Measurements from ENCODE around the gene GNPTAB.

Gene GNPTAB

DNA sequence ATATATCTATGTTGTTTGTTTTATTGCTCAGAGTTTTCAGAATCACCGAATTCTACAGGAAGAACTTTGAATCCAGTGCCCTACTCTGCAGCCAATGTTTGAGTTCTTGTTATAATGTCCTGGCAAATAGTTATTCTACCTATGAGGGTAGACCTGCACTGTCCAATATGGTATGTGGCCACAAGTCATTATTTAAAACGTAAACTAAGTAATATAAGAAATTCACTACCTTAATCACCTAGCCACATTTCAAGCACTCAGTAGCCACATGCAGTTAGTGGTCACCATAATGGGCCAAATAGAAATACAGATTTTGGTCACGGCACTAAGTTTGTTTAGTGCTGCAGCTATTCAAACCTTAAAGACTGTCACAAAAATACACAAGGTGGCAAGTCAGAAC lies 26.4 kb downstream of the GNPTAB start:
- DNase-seq (ENCODE audit: low read depth in 2 of 2), result no peak

DNA sequence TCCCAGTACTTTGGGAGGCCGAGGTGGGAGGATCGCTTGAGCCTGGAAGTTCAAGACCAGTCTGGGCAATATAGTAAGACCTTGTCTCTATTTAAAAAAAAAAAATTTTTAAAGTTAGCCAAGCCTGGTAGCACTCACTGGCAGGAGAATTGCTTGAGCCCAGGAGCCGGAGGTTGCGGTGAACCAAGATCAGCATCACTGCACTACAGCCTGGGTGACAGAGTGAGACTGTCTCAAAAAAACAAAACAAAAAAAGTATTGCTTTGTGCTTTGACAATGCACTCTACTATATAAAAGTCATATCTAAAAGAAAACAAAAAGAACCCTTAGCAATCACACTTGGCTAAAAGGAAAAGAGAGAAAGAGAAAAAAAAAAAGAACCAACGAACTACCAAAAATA lies 26.8 kb downstream of the GNPTAB start:
- no peak for DNase-seq (ENCODE audit: low read depth in 2 of 2)

DNA sequence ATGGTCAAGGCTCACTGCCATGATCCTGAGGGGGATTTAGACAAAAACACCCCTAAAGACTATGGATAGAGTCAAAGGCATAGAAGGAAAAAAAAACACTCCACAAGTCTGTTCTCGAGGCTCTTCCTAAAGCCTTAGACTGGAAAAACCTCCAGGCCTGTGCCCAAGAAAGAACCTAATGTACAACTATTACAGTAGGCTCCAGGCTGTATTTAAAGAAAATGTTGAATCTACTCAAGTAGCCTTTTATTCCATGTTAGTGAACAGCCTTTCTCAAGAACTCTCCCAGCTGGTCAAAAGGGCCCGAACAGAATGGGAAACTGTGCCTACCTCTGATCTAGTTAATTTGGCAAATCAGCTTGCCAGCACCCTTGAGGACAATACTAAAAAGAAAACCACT lies 28.3 kb downstream of the GNPTAB start:
- no peak for DNase-seq (ENCODE audit: low read depth in 2 of 2)

DNA sequence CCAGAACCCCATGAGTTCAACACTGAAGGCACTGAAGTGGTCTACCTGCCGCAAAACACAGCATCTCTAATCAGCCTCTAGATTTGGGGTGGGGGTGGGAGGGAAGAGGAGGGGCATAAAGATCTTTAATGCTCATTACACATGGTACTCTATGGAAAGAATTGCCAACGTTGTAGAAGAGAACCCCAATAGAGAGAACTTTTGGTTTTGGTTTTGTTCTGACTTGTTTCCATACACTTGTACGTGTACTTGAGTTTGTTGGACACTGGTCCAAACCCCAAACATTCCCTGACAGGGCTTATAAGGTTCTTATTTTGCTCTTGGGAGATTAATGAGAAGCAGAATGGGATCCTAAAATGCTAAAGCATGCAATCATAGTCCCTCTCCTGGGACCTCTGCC lies 31.0 kb downstream of the GNPTAB start:
- no peak for DNase-seq (ENCODE audit: low read depth in 2 of 2)

DNA sequence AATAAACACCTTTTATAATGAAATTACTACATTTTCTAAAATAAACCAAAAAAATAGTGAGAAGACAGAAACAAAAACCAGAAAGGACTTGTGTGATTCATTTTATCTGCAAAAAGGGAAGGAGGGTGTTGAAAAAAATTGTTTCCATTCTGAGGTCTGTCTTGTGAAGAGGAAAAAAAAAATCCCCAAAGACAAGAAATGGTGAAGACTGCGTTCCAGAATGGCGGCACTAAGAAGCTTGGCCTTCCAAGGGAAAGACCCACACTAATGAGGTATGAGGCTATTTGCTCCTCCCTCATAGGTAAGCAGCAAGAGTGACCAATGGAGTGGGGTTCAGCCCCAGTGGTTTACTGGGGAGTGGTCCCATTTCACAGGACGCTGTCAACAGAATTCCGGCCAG lies 35.0 kb downstream of the GNPTAB start:
- DNase-seq (ENCODE audit: low read depth in 2 of 2), result no peak

DNA sequence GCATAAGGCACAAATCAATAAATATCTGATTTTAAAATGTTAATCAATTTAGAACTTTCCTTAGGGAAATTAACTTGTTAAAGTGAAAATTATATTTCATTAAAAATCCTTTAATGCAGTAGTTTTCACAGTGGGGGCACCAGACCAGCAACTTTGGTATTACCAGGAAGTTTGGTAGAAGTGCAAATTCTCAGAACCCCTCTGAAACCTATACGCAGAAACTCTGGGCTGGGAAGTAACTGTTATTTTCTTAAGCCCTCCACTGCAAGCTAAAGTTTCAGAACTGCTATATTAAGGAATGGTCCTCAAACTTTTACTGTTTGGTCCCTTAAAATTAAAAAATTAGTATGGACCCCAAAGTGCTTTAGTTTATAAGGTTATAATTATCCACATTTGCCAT lies 35.7 kb downstream of the GNPTAB start:
- no peak for DNase-seq (ENCODE audit: low read depth in 2 of 2)

DNA sequence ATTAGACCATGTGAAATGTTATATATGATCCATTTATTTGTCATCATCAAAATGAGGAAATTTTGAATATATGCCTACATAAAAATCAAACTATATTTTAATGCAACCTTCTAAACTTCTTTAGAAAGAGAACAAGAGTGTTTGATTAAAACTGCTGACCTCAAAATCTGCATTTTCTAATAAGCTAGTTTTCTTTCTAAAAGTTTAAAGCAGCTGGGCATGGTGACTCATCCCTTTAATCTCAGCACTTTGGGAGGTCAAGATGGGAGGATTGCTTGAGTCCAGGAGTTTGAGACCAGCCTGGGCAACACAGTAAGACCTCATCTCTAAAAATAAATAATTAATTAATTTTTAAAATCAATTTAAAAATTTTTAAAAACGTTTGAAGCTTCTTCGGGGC lies 36.2 kb downstream of the GNPTAB start:
- no peak for DNase-seq (ENCODE audit: low read depth in 2 of 2)

DNA sequence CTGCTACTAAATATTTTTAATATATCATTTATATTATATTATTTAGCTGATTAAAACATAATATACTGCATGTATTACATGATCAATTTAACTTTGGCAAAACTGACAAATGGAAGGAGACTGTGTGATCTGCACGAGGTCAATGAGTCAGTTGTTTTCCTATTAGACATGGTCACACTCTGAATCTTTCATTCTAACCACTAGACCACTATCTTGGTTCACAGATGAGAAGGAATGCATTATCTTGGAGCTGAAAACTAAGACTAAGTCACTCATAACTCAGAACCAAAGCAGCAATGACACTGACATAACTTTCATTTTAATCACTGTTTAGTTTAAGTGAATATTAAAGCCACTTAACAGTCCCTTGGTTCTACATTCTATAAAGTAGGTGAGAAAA lies 37.4 kb downstream of the GNPTAB start:
- no peak for DNase-seq (ENCODE audit: low read depth in 2 of 2)

DNA sequence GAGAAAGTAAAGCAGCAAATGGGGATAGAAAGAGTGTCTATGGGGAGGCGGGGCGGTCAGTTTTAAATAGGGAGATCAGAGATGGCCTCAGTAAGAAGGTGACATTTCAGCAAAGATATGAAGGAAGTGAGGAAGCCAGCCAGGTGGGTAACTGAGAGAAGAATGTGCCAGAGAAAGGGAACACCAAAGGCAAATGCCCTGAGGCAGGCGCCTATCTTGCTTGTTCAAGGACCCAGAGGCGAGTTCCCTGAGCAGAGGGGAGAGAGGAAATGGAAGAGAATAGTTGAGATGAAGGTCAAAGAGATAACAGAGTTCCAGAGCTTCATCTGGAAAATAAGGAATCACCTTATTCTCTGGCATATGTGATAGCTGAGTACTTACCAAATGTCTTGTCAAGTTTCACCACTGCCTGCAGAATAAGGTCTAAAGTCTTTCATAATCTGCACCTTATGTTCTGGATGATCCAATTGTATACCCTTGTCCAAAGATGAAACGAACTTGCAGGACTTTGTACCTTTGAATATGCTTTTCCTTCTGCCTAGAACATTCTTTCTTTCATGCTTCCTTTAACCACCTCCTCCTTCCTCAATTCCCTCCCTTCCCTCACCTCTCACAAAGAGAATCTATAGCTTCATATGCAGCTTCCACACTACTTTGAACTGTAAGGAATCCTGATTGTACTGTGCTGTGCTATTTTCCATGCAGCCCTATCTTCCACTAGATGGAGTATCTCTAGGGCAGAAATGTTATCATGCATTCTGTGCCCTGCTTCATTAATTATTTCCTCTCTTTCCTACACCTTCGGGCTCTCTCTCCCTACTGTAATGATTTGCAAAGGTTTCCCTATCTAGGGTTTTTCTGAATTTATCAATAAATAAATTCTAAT lies 38.5 kb downstream of the GNPTAB start:
- no peak for DNase-seq (ENCODE audit: low read depth in 2 of 2)

DNA sequence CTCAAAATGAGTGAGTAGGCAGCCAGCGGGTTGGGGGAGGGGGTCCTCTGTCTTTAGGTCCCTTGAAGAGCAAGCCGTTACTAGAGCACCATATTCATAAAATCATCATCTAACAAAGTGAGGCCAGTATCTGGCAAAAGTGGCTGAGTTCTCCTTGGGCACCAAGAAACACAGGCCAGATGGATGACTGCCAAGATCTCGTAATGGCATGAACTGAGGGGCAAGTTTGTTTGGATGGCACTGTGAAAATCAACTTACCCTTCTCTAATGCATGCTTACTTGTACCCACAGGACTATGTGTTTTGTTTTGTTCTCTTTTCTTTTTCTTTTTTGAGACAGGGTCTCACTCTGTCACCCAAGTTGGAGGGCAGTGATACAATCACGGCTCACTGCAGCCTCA lies 41.6 kb downstream of the GNPTAB start:
- DNase-seq (ENCODE audit: low read depth in 2 of 2), result no peak

DNA sequence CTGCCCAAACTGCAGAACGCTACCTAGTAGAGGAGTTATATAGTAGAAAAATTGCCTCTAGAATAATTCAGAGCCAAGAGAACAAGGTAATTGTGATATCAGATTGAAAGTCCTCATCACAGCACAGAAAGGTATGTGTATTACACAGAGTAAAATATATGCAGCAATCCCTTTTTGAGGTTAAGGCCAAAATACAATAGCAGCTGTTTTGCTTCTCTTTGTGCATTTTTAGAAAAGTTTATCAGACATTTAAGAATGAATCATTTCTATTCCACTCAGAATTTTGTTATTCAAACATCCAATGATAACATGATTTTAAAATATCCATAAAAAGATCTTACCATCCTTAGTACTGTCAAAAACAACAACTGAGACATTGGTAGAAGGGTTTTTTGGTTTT lies 45.1 kb downstream of the GNPTAB start:
- no peak for DNase-seq (ENCODE audit: low read depth in 2 of 2)

DNA sequence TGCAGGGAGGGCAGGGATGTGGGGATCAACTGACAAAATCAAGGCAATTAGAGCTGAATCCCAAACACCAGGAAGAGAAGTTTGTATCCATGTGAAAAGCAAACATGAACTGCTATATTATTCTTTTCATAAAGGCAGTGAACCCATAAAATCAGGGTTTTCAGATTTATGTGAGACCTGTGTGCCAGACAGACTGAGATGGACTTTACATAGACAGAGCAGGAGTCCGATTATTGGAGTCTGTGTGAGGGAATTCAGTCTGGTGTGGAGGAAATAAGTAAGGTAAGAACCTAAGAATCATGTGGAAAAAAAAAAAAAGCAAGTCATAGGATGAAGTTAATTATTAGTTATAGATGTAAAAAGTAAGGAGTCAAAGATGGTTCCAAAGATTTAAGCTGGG lies 46.4 kb downstream of the GNPTAB start:
- DNase-seq (ENCODE audit: low read depth in 2 of 2), result no peak

DNA sequence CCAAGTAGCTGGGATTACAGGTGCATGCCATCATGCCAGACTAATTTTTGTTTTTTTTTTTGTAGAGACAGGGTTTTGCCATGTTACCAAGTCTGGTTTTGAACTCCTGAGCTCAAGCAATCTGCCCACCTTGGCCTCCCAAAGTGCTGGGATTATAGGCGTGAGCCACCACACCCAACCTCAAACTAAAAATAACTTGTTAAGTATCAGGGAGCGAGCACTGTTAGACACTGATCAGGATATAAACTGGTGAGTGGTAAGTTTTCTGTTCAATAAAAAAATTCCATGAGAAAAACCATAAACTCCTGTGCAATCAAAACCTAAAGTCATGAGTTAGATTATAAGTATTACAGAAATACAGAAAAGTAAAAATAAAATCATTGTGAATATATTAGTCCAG lies 46.9 kb downstream of the GNPTAB start:
- no peak for DNase-seq (ENCODE audit: low read depth in 2 of 2)

DNA sequence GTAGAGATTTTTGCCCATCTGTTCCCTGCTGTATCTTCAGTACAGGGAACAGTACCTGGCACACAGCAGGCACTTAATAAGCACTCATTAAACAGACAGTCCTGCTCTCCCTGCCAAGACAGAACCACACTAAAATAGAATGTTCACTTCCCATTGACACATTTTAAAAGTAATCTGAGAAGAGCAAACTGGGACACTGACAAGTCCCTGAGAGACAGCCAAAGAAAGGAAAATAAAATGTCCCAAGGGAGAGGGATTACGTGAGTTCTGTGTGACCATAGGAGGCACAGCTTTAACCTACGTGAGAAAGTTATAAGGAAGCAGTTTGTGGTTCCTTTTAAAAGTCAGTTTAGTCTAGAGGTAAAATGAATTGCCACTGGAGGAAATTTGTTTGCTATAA lies 47.6 kb downstream of the GNPTAB start:
- no peak for DNase-seq (ENCODE audit: low read depth in 2 of 2)

DNA sequence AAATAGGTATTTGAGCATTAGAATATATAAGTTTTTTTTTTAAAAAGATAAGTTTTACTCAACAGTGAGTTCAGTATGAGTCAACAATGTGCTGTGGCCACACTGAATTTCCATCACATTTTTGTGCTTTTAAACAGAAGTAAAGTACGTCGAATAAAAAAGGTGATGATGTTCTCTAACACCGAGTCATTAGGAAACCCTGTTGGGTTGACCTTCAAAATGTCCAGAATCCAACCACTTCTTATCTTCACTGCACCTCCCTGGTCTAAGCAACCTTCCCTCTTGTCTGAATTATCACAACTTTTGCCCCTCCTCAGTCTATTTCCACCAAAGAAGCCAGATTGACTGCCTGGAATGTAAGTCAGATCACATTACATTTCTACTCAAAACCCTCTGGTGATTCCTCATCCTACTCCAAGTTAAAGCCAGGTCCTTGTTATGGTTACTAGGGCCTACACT lies 48.5 kb downstream of the GNPTAB start:
- DNase-seq (ENCODE audit: low read depth in 2 of 2), result no peak

DNA sequence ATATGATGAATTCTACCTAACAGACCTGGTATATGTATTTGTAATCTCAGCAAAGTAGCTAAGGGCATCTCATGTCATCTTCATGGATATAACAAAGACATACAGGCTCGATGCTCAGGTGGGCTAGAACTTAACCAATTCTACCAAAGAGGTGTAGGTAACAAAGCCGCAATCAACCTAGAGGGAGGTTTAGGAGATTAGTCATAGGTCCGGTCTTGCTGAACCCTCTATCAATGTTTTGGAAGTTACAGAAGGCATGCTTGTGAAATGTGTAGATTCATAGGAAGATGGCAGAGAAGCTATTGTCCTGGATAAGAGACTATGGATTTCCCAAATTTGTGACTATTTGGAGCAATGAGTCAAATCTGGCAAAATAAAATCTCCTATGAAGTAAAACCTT lies 48.9 kb downstream of the GNPTAB start:
- no peak for DNase-seq (ENCODE audit: low read depth in 2 of 2)

DNA sequence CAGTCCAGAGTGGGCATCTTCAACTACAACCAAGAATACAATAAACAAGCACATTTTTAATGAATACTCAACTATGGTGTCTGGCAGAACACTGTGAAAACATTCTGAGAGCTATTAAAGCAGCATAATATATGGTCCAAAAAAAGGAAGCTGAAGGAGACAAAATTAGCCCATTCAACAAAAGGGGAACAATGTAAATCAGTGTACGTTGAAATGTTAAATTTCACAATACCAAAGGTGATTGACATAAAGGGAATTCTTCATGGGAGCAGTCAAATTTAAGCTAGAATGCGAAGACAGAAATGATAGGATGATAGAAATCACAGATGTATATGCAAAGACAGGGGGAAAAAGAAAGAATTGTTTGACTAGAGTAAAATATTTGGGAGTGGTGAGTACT lies 50.2 kb downstream of the GNPTAB start:
- DNase-seq (ENCODE audit: low read depth in 2 of 2), result no peak

DNA sequence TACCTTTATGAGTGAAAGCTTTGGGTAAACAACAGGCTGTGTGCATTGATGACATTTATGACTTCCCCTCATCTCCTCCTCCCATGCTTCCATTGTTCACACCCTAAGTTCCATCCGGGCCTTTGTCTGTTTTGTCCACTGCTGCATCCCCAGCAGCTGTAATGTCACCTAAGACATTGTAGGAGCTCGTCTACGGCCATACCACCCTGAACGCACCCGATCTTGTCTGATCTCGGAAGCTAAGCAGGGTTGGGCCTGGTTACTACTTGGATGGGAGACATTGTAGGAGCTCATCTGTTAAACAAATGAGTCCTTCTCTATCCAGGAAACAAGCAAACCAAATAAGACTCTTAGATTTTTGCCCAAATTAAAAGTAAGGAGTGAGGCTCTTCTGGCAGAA lies 51.1 kb downstream of the GNPTAB start:
- no peak for DNase-seq (ENCODE audit: low read depth in 2 of 2)

DNA sequence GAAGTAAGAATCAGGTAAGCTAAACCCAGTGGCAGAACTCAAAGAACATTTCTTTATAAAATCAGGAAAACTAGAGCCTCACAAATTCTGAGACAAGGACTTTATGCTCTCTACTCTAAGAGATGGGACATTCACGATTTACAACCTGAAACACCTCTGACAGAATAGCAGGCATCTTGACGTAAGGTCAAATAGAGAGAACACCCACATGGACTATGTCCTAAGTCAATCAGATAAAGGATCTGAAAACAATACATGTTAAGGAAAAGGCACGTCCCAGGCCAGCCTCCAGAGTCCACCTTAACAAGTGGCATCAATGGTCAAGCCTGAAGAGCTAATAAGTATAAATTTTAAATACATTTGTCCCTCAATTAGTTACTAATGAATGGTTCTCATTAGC lies 51.6 kb downstream of the GNPTAB start:
- no peak for DNase-seq (ENCODE audit: low read depth in 2 of 2)

DNA sequence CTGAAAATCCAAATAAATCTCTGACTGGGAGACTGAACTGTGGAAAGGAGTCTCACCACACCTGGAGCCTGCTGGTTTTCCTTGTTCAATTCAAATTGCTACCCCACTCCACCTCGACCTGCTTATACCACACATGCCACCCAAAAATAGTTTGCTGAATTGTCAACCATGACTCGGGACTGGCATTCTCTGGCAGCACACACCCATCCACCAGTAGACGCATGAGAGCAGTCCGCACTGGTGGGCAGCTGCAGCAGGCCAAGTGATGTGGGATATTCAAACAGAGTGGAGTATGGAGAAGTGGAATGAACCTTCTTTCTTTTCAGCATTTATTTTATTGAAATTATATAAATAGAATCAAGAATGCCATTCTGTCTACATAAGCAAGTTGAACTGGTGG lies 52.8 kb downstream of the GNPTAB start:
- no peak for DNase-seq (ENCODE audit: low read depth in 2 of 2)

DNA sequence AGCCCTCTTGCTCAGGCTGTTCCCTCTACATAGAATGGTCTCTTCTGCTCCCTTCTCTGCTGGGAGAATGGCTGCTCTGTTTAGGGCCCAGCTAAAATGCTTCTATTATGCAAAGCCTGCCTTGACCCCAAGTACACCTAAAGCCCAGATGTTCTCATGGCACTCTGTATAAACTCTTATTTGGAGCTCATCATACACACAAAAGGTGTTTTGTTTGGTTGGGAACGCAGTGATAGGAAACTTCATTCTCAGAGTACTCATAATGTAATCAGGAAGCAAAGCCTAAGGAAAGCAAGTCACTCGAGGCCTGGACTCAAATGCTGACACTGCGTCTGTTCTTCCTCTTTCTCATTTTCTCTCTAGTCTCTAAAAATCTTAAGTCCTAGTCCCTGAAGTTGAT lies 53.3 kb downstream of the GNPTAB start:
- DNase-seq (ENCODE audit: low read depth in 2 of 2), result no peak

DNA sequence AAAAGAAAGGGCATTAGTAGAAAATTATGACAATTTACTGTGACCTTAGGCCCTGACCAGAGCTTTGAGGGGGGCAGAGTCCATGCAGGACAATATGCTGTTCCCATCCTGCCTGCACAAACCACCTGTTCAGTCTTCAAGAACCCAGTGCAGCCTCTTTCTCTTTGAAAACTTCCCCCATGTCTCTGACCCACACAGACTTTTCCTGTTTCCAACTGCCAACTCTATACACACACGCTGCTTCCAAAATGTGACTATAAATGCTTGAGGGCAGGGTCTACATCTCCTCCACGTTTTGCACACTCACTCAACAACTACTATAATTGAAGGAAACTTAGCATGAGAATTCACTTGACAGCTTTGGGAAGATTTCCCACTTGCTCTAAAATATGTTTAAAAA lies 54.9 kb downstream of the GNPTAB start:
- no peak for DNase-seq (ENCODE audit: low read depth in 2 of 2)

DNA sequence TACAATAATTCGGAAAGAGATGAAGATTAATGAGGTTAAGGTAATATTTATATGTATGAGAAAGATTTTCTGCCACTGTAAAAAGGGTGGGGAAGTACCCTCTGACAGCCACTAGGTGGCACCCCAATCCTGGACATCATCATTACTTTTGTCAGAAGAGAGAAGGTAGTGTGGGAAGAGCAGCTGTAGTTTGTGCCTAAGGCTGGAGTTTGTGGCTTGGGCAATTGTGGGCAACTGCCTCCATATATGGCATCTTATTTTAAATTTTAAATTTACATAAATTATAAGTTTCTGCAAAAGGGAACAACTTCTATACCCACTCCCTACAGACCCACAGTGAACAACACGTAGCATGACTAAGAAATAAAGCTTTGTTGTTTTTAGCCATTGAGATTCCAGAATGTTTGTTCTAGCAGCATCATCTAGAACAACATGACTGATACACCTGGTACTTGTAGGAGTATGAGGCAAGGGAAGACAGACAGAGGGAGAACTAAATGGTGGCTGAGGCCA lies 57.1 kb downstream of the GNPTAB start:
- peak; percentile 31 to 50 for DNase-seq (ENCODE audit: low read depth in 2 of 2)

Measured in stimulated activated CD4-positive, alpha-beta T cell treated with anti-CD3 and anti-CD28 coated beads, Interleukin-1b, Interleukin-23, amount 100 ng/mL, for 1 hour (primary cell).